Transverse colon (tissue), 4 donors: Measurements from ENCODE around the gene NEU1. TPM values are rescaled to one million over a fixed set of nuclear protein-coding genes. Genes with fewer than 3 reads are reported as not detected.
"Not testable (repeated sequence)": the region's sequence is repeated elsewhere in the genome, so short reads cannot be mapped to it uniquely, and the experiment has no call there.

ENCODE experiments used
- DNase-seq: peaks from one replicate; pipeline ENCODE4 v3.0.0-alpha.2; 2019
- H3K27ac ChIP-seq, 4 donors: fragments of 200-600 bp; sonication (generic); 2 replicates each; pipeline ENCODE4 v1.5.1; 2016 to 2018; ENCODE audit warnings: inconsistent platforms in 4 of 4
- H3K27me3 ChIP-seq: fragments of 200-600 bp; sonication (generic); 2 replicates; pipeline ENCODE4 v1.5.1; 2017; ENCODE audit warnings: inconsistent platforms
- H3K36me3 ChIP-seq, 4 donors: fragments of 200-600 bp; sonication (generic); 2 replicates each; pipeline ENCODE4 v1.5.1; 2017 to 2019; ENCODE audit warnings: inconsistent platforms in 4 of 4
- H3K4me1 ChIP-seq, 4 donors: fragments of 200-600 bp; sonication (generic); 2 replicates each; pipeline ENCODE4 v1.5.1; 2017 to 2020; ENCODE audit warnings: inconsistent platforms in 4 of 4
- H3K4me3 ChIP-seq, 4 donors: fragments of 200-600 bp; sonication (generic); 1 replicate in 1 of 4; 2 replicates in 3 of 4; pipeline versions ENCODE4 v1.5.1 to v1.6.1; 2017 to 2019; ENCODE audit warnings: inconsistent platforms in 4 of 4
- H3K9me3 ChIP-seq, 2 donors: fragments of 200-600 bp; sonication (generic); 2 replicates each; pipeline ENCODE4 v1.5.1; 2017 to 2019; ENCODE audit warnings: inconsistent platforms in 2 of 2
- EP300 ChIP-seq: sonication (generic); formaldehyde crosslinking; IDR thresholded peaks from one replicate; pipeline ENCODE4 v1.6.1; 2017; ENCODE audit warnings: antibody characterized with exemption, low read depth
- POLR2A ChIP-seq: fragments of 450-650 bp; IDR thresholded peaks from one replicate; pipeline ENCODE4 v1.6.1; 2016; ENCODE audit warnings: antibody characterized with exemption, mild to moderate bottlenecking, moderate library complexity
- POLR2AphosphoS5 ChIP-seq, 3 donors: sonication (generic); formaldehyde crosslinking; IDR thresholded peaks; one replicate each; pipeline ENCODE4 v1.6.1; 2016; ENCODE audit warnings: antibody characterized with exemption in 3 of 3
- WGBS, 2 donors: methylation state at CpG; one replicate each; pipeline ENCODE4 v1.1.5; 2018; ENCODE audit warnings: low coverage in 1 of 2; 5-methylcytosine and 5-hydroxymethylcytosine counted together
- in situ Hi-C, 4 donors: fragments of 200-750 bp; cut with MboI; loops; one replicate each; pipeline versions ENCODE4 v1.15.0 to v1.15.1; 2017; ENCODE audit warnings: low sequenced_read_pairs in 3 of 4, low pct_ligation_motif_present in 1 of 4, low pct_unique_long_range_greater_than_20kb in 1 of 4
- intact Hi-C: fragments of 100-400 bp; cut with DNase I; formaldehyde crosslinking; loops from one replicate; pipeline ENCODE4 v1.15.1; 2023; ENCODE audit warnings: low total_unique reads
- small RNA-seq, 4 donors: library from RNA; depleted of rRNA; stranded (forward); fragments of <200 nt; gene quantifications; one replicate each; pipeline ENCODE3, GENCODE V24; 2016
- total RNA-seq, 4 donors: library from RNA; depleted of rRNA; stranded (reverse); fragments of >200 nt; gene quantifications; one replicate each; pipeline ENCODE4 v1.1.0, GENCODE V29; 2016
- TF ChIP-seq, protein P1 (sequence below), 5 experiments: fragments of 200-600 bp in 3 of 5; fragments of 450-650 bp in 2 of 5; sonication (generic) in 3 of 5; IDR thresholded peaks; 1 replicate in 2 of 5; 2 replicates in 3 of 5; pipeline ENCODE4 v1.5.1; 2016 to 2017; ENCODE audit warnings: antibody characterized with exemption in 5 of 5, inconsistent platforms in 3 of 5, mild to moderate bottlenecking in 2 of 5, moderate library complexity in 1 of 5

Gene NEU1
- total RNA-seq, 4 donors from 2014 or later = 21.1 to 88.7 (median 65.4) TPM

DNA sequence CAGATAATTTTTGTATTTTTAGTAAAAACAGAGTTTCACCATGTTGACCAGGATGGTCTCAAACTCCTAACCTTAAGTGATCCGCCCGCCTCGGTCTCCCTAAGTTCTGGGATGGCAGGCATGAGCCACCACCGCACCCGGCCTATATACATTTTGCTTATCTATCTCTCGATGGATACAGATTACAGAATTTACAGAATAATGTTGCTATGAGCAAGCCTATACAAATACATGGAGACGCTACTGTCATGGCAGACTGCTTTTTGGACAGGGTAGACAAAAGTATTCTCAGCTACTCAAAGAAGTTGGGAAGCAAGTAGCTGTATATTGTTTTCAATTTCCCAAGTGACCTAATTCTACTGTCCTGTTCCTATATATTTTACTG lies 49.2 kb downstream of the NEU1 start:
- Histone ChIP-seq H3K27me3 (no peaks in the 10 kb centered on the region), H3K36me3 (no peaks in the 10 kb centered on the region), H3K27ac (peak overlapping the region; percentile 96 to 99 (median 98)), H3K4me1 (peaks cover 12 to 27% (median 24%) of the 10 kb centered on the region in 4 donors), H3K9me3 (no peaks in the 10 kb centered on the region), H3K4me3 (peak overlapping the region in 1 of 4 donors; percentile 65)
- intact Hi-C loops = no loop called here
- WGBS, 2 donors = 83 to 92% methylated on average over 2 to 7 of the region's 7 CpGs
- no peak for DNase-seq
- in situ Hi-C loops = no loop called here
- TF ChIP-seq EP300 (no peak), POLR2A (no peak), POLR2AphosphoS5 (IDR thresholded peaks at IDR 0.05) (no peak)
- TF ChIP-seq, protein P1, sequence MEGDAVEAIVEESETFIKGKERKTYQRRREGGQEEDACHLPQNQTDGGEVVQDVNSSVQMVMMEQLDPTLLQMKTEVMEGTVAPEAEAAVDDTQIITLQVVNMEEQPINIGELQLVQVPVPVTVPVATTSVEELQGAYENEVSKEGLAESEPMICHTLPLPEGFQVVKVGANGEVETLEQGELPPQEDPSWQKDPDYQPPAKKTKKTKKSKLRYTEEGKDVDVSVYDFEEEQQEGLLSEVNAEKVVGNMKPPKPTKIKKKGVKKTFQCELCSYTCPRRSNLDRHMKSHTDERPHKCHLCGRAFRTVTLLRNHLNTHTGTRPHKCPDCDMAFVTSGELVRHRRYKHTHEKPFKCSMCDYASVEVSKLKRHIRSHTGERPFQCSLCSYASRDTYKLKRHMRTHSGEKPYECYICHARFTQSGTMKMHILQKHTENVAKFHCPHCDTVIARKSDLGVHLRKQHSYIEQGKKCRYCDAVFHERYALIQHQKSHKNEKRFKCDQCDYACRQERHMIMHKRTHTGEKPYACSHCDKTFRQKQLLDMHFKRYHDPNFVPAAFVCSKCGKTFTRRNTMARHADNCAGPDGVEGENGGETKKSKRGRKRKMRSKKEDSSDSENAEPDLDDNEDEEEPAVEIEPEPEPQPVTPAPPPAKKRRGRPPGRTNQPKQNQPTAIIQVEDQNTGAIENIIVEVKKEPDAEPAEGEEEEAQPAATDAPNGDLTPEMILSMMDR (IDR thresholded peaks at IDR 0.05) = no peak

DNA sequence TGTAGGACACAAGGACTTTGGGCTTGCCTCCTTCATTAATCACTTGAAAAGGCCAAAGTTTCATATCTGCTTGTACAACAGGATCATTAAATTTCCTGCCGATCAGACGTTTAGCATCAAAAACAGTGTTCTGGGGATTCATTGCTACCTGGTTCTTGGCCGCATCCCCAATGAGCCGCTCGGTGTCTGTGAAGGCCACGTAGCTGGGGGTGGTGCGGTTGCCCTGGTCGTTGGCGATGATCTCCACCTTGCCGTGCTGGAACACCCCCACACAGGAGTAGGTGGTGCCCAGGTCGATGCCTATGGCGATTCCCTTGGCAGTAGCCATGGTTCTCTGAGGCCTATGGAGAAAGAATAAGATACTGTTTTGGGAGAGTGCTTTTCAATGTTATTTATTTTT lies 51.0 kb downstream of the NEU1 start:
- intact Hi-C loops (no loop called here), in situ Hi-C loops (no loop called here)
- no peak overlapping the region for H3K27ac ChIP-seq
- no peak for DNase-seq
- H3K36me3 ChIP-seq = no peaks in the 10 kb centered on the region
- H3K27me3 ChIP-seq = no peaks in the 10 kb centered on the region
- TF ChIP-seq, protein P1 (IDR thresholded peaks at IDR 0.05) = no peak
- H3K4me3 ChIP-seq = no peak overlapping the region
- H3K9me3 ChIP-seq = no peaks in the 10 kb centered on the region
- peaks cover 14 to 24% (median 19%) of the 10 kb centered on the region in 4 donors for H3K4me1 ChIP-seq
- 97 to 100% methylated on average over 2 to 12 of the region's 12 CpGs for WGBS, 2 donors

DNA sequence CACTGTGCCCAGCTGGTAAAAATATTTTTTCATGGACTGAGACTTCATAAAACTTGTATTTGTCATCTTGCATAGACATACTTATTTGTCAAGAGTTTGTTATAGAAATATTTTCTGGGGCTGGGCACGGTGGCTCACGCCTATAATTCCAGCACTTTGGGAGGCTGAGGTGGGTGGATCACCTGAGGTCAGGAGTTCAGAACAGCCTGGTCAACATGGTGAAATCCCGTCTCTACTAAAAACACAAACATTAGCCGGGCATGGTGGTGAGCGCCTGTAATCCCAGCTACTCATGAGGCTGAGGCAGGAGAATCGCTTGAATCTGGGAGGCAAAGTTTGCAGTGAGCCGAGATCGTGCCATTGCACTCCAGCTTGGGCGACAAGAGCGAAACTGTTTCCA lies 54.0 kb downstream of the NEU1 start:
- 88 to 100% methylated on average over 6 to 10 of the region's 10 CpGs for WGBS, 2 donors

More for the DNA sequence above, 54.0 kb downstream of the NEU1 start:
- H3K4me3 ChIP-seq, intact Hi-C loops, in situ Hi-C loops, H3K27ac ChIP-seq, H3K27me3 ChIP-seq, DNase-seq, H3K9me3 ChIP-seq, H3K36me3 ChIP-seq: not testable (repeated sequence)
- peaks cover 12 to 33% (median 19%) of the 10 kb centered on the region in 4 donors for H3K4me1 ChIP-seq

Small RNAs within 50 kb of the gene (small RNA-seq; reads per million reads assigned to genes)
- gene SNORD48 (811 to 2,666 (median 1,564) reads per million in 4 donors), gene SNORD52 (0 reads per million in 4 donors)

Other genes with a start within 250 kb of the NEU1 start
- gene AIF1, start 247.6 kb downstream of the NEU1 start, total RNA-seq = 10 to 100 TPM in 2 of 4 donors, 1 to 10 TPM in 1, not detected in 1; 9.4 to 19.5 (median 17.3) TPM
- gene PRRC2A, start 242.1 kb downstream of the NEU1 start, total RNA-seq = 100 to 1,000 TPM in 1 of 4 donors, 10 to 100 TPM in 3; 63.9 to 138 (median 85.8) TPM
- 100 to 1,000 TPM; 221 to 310 (median 231) TPM for gene BAG6, start 210.2 kb downstream of the NEU1 start, total RNA-seq
- 1 to 10 TPM in 2 of 4 donors, not detected in 2; 2.2 to 5.5 TPM for gene APOM, start 206.9 kb downstream of the NEU1 start, total RNA-seq
- gene C6orf47, start 202.0 kb downstream of the NEU1 start, total RNA-seq = 10 to 100 TPM; 18.7 to 45.7 (median 25.2) TPM
- 10 to 100 TPM in 3 of 4 donors, 1 to 10 TPM in 1; 2.4 to 32.9 (median 23.2) TPM for gene GPANK1, start 197.8 kb downstream of the NEU1 start, total RNA-seq
- gene CSNK2B, start 196.7 kb downstream of the NEU1 start, total RNA-seq = 100 to 1,000 TPM; 182 to 231 (median 210) TPM
- 10 to 100 TPM in 2 of 4 donors, 1 to 10 TPM in 2; 2.4 to 21.3 (median 10.3) TPM for gene LY6G5B, start 192.8 kb downstream of the NEU1 start, total RNA-seq
- 1 to 10 TPM in 1 of 4 donors, under 1 TPM in 1, not detected in 2; 0.95 to 2.2 TPM for gene LY6G5C, start 181.8 kb downstream of the NEU1 start, total RNA-seq
- gene ABHD16A, start 159.5 kb downstream of the NEU1 start, total RNA-seq = 10 to 100 TPM; 45.4 to 72.8 (median 67.4) TPM
- gene LY6G6F, start 156.0 kb downstream of the NEU1 start, total RNA-seq = not detected
- gene LY6G6D, start 147.5 kb downstream of the NEU1 start, total RNA-seq = not detected
- not detected for gene LY6G6C, start 141.1 kb downstream of the NEU1 start, total RNA-seq
- gene MPIG6B, start 139.4 kb downstream of the NEU1 start, total RNA-seq = under 1 TPM in 1 of 4 donors, not detected in 3; 0.16 TPM
- 100 to 1,000 TPM in 3 of 4 donors, 10 to 100 TPM in 1; 78.3 to 148 (median 107) TPM for gene DDAH2, start 133.5 kb downstream of the NEU1 start, total RNA-seq
- gene CLIC1, start 126.3 kb downstream of the NEU1 start, total RNA-seq = 100 to 1,000 TPM; 253 to 375 (median 362) TPM
- 100 to 1,000 TPM in 1 of 4 donors, 10 to 100 TPM in 3; 16.5 to 159 (median 43.9) TPM for gene MSH5, start 122.8 kb downstream of the NEU1 start, total RNA-seq
- gene SAPCD1, start 100.2 kb downstream of the NEU1 start, total RNA-seq = 10 to 100 TPM in 1 of 4 donors, 1 to 10 TPM in 1, not detected in 2; 3.3 to 11.1 TPM
- gene VWA7, start 85.5 kb downstream of the NEU1 start, total RNA-seq = 10 to 100 TPM in 2 of 4 donors, 1 to 10 TPM in 2; 7.6 to 22.1 (median 9.6) TPM
- 10 to 100 TPM; 18.0 to 54.7 (median 31.1) TPM for gene VARS1, start 67.1 kb downstream of the NEU1 start, total RNA-seq
- 10 to 100 TPM; 23.5 to 43.0 (median 34.8) TPM for gene LSM2, start 55.9 kb downstream of the NEU1 start, total RNA-seq
- gene HSPA1L, start 47.5 kb downstream of the NEU1 start, total RNA-seq = under 1 TPM in 2 of 4 donors, not detected in 2; 0.64 to 0.68 TPM
- gene HSPA1A, start 47.3 kb downstream of the NEU1 start, total RNA-seq = 100 to 1,000 TPM; 192 to 247 (median 221) TPM
- 100 to 1,000 TPM; 104 to 471 (median 278) TPM for gene HSPA1B, start 35.1 kb downstream of the NEU1 start, total RNA-seq
- gene SLC44A4, start 16.2 kb upstream of the NEU1 start, total RNA-seq = 100 to 1,000 TPM; 149 to 734 (median 395) TPM
- gene EHMT2, start 34.9 kb upstream of the NEU1 start, total RNA-seq = 10 to 100 TPM; 25.9 to 33.3 (median 27.9) TPM
- gene ZBTB12, start 39.3 kb upstream of the NEU1 start, total RNA-seq = 1 to 10 TPM in 1 of 4 donors, under 1 TPM in 3; 0.14 to 1.3 (median 0.77) TPM
- 1 to 10 TPM; 4.6 to 9.4 (median 7.5) TPM for gene C2, start 64.9 kb upstream of the NEU1 start, total RNA-seq
- 10 to 100 TPM in 3 of 4 donors, 1 to 10 TPM in 1; 9.0 to 59.7 (median 39.6) TPM for gene CFB, start 83.3 kb upstream of the NEU1 start, total RNA-seq
- gene NELFE, start 96.2 kb upstream of the NEU1 start, total RNA-seq = 100 to 1,000 TPM in 1 of 4 donors, 10 to 100 TPM in 3; 59.2 to 114 (median 88.0) TPM
- gene SKIC2, start 96.4 kb upstream of the NEU1 start, total RNA-seq = 100 to 1,000 TPM in 1 of 4 donors, 10 to 100 TPM in 3; 52.8 to 173 (median 71.3) TPM
- gene DXO, start 109.3 kb upstream of the NEU1 start, total RNA-seq = 10 to 100 TPM; 17.5 to 29.9 (median 20.9) TPM
- gene C4A, start 119.2 kb upstream of the NEU1 start, total RNA-seq = 100 to 1,000 TPM in 1 of 4 donors, 10 to 100 TPM in 3; 16.9 to 210 (median 33.6) TPM
- 100 to 1,000 TPM in 1 of 4 donors, 10 to 100 TPM in 3; 20.3 to 137 (median 64.0) TPM for gene C4B, start 152.0 kb upstream of the NEU1 start, total RNA-seq
- gene CYP21A2, start 175.6 kb upstream of the NEU1 start, total RNA-seq = under 1 TPM in 3 of 4 donors, not detected in 1; 0.27 to 0.64 (median 0.40) TPM
- gene TNXB, start 246.5 kb upstream of the NEU1 start, total RNA-seq = 100 to 1,000 TPM in 1 of 4 donors, 10 to 100 TPM in 3; 47.7 to 205 (median 66.2) TPM